Posterior cingulate gyrus (tissue), 11 donors: ENCODE results near the gene TRAF5.
"Not testable (repeated sequence)": the region's sequence is repeated elsewhere in the genome, so short reads cannot be mapped to it uniquely, and the experiment has no call there.

Experiments used
- DNase-seq, 10 donors: peaks; one replicate each; pipeline versions ENCODE4 v3.0.0 to v3.0.0-alpha.2; 2020 to 2021; ENCODE audit warnings: mixed read lengths in 3 of 10
- intact Hi-C: fragments of 100-400 bp; cut with DNase I; formaldehyde crosslinking; loops from one replicate; pipeline ENCODE4 v1.15.1; 2023

The TRAF5 gene, protein sequence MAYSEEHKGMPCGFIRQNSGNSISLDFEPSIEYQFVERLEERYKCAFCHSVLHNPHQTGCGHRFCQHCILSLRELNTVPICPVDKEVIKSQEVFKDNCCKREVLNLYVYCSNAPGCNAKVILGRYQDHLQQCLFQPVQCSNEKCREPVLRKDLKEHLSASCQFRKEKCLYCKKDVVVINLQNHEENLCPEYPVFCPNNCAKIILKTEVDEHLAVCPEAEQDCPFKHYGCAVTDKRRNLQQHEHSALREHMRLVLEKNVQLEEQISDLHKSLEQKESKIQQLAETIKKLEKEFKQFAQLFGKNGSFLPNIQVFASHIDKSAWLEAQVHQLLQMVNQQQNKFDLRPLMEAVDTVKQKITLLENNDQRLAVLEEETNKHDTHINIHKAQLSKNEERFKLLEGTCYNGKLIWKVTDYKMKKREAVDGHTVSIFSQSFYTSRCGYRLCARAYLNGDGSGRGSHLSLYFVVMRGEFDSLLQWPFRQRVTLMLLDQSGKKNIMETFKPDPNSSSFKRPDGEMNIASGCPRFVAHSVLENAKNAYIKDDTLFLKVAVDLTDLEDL

GRCh38 chr1:211326528-211327345 lies at the start of gene TRAF5:
TSS of gene TRAF5 (plus strand) at chr1:211326833. CDS start at chr1:211353240, 26,407 bp downstream.
- intact Hi-C loops = loop anchor here (5.0 to 10.0 kb wide), 3 partner anchors 148 to 326 kb away; no protein-coding TSS in a partner anchor
- peak in 6 of 10 donors; percentile 19 to 86 (median 57) for DNase-seq

- intact Hi-C loops = no loop called here
- DNase-seq = no peak
Measured at GRCh38 chr1:211279340-211279739, 47.3 kb upstream of the TRAF5 start.

DNA sequence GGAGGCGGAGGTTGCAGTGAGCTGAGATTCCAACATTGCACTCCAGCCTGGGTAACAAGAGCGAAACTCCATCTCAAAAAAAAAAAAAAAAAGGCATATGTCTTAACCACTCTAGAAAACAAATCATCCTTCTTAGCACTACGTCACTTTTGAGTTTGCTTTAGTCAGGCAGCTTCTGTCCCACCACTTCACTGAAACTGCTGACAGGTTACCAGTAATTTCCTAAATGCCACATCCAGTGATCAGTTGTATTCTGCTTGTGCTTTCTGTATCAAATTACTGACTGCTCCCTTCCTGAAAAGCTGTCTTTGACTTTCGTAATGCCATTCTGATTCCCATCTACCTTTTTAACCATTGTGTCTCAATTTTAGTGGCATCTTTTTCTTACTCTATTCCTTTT lies 45.7 kb upstream of the TRAF5 start:
- intact Hi-C loops = no loop called here
- DNase-seq = no peak

GRCh38 chr1:211281320-211282022 lies 45.2 kb upstream of the TRAF5 start:
- intact Hi-C loops = no loop called here

DNA sequence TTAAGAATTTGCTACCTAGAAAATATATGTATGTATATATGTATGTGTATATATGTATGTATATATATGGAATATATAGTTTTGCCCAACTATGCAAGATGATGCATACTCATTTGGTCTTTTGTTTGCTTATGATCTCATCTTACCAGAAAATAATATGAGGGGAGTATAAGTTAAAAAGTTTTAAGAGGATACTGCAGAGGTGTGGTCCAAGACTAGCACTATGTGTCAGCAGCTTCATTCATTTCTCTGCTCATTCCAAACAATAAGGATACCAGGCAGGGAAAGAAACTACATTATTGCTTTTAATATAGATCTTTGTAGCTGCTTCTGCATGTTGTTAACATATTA lies 44.6 kb upstream of the TRAF5 start:
- intact Hi-C loops = no loop called here
- DNase-seq = no peak

More at GRCh38 chr1:211281320-211282022, 45.2 kb upstream of the TRAF5 start:
- DNase-seq = no peak

DNA sequence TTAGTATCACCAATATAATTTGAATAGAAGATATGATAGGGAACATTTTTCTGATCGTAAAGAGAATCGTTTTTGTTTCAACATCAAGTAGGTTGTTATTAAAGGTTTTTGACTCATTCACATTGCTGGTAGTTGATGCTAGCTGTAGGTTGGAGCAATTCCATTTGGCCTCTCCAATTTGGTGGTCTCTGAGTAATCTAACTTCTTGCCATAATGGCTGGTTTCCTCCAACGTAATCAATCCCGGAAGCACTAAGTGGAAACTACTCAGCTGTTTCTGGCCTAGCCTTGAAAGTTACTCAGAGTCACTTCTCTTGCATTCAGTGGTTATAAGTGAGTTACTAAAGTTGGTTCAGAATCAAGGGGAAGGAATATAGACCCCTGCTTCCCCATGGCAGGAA lies 41.4 kb upstream of the TRAF5 start:
- DNase-seq = no peak
- intact Hi-C loops = no loop called here

- no peak for DNase-seq
Measured at GRCh38 chr1:211287218-211287617, 39.4 kb upstream of the TRAF5 start.

DNA sequence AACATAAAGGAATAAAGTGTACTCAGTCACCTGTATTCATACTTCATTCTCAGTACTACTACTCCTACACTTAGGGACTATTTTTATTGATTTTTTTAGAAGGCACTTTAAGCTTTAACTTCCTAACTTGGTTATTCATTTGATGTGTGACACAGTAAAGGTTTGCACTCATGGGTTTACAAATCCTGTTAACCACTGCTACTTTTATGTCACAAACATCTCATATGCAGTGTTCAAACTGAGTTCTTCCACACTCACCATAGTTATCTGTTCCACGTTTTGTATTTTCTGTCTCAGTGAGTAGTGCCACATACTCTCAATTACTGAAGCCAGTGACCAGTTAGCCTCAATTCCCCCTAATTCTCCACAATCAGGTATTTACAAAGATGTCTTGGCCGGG lies 34.2 kb upstream of the TRAF5 start:
- intact Hi-C loops = no loop called here
- no peak for DNase-seq

More at GRCh38 chr1:211287218-211287617, 39.4 kb upstream of the TRAF5 start:
- intact Hi-C loops = no loop called here

- intact Hi-C loops = no loop called here
- DNase-seq = no peak
Measured at GRCh38 chr1:211296396-211296795, 30.2 kb upstream of the TRAF5 start.

DNA sequence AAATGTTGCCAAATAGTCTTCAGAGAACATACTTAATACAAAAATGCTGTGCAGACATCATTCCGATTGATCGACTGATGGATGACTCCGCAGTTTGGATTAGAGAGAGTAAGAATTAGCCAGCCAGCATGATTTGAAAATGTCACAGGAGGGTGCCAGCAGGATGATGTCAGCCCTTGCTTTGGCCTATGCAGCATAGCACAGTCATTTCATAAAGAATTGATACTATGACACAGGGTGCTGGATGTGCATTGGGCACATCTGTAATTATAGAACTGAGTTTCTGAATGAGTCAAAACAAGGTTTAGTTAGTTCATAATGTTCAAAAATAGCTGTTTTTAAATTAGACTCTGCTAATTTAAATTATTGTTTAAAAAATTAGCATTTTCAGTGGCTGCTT lies 21.6 kb upstream of the TRAF5 start:
- intact Hi-C loops = no loop called here

GRCh38 chr1:211309617-211310016 lies 17.0 kb upstream of the TRAF5 start:
- DNase-seq = no peak
- intact Hi-C loops = no loop called here

More for the DNA sequence above, 21.6 kb upstream of the TRAF5 start:
- peak in 1 of 10 donors; percentile 70 for DNase-seq

DNA sequence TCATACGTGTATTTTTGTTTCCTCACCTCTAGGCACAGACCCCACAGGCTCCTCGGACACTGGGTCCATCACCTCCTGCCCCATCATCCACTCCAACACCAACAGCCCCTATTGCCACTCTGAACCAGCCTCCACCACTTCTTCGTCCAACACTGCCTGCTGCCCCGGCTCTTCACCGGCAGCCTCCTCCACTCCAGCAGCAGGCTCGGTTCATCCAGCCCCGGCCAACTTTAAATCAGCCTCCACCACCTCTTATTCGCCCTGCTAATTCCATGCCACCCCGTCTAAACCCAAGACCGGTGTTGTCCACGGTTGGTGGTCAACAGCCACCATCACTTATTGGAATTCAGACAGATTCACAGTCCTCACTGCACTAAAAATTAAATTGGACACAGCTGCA lies 13.2 kb upstream of the TRAF5 start:
- intact Hi-C loops = no loop called here

DNA sequence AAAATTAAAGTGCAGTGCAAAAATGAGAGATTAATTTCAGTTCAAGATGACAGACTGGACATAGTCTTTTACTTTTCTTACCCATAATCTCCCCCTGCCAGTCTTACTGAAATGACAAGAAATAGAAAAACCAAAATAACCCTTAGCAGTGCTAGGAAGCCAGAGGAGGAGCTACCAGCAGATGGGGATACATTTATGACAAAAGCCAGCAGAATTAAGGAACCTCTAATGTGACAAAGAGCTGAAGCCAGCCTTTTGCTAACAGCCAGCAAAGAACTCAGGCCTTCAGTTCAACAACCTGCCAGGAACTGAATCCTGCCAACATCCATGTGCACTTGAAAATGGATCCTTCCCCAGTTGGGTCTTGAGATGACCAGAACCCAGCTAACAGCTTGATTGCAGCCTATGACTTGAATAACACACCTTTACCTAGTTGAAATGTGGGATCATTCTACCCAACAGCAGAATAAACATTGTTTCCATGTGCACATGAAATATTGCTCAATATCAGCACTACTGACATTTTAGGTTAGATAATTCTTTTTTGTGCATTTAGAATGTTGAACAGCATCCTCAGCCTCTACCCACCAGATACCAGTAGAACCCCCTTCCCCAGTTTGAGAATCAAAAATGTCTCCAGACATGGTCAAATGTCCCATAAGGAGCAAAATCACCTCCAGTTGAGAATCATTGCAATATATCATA lies 7.9 kb upstream of the TRAF5 start:
- intact Hi-C loops = no loop called here
- DNase-seq = no peak

More for the DNA sequence above, 13.2 kb upstream of the TRAF5 start:
- no peak for DNase-seq

DNA sequence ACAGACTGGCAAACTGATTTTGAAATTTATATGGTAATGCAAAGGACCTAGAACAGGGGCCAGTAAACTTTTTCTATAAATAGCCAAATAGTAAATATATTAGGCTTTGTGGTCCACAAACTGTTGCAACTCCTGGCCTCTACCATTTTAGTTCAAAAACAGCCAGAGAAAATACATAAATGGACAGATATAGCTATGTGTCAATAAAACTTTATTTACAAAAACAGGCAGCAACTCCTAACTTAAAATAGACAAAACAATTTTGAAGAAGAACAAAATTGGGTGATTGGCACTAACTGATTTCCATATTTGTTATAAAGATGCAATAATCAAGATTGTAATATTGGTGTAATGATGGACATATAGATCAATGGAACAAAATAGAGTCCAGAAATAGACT lies 6.7 kb upstream of the TRAF5 start:
- intact Hi-C loops = loop anchor here (10.0 kb wide), 2 partner anchors 155 to 195 kb away; no protein-coding TSS in a partner anchor
- DNase-seq = no peak

- no peak for DNase-seq
- intact Hi-C loops = loop anchor here (10.0 kb wide), 2 partner anchors 154 to 194 kb away; no protein-coding TSS in a partner anchor
Measured at GRCh38 chr1:211320980-211321379, 5.7 kb upstream of the TRAF5 start.

- DNase-seq = not testable (repeated sequence)
- intact Hi-C loops = loop anchor here (10.0 kb wide), 2 partner anchors 153 to 193 kb away; no protein-coding TSS in a partner anchor
Measured at GRCh38 chr1:211321646-211322045, 5.0 kb upstream of the TRAF5 start.

DNA sequence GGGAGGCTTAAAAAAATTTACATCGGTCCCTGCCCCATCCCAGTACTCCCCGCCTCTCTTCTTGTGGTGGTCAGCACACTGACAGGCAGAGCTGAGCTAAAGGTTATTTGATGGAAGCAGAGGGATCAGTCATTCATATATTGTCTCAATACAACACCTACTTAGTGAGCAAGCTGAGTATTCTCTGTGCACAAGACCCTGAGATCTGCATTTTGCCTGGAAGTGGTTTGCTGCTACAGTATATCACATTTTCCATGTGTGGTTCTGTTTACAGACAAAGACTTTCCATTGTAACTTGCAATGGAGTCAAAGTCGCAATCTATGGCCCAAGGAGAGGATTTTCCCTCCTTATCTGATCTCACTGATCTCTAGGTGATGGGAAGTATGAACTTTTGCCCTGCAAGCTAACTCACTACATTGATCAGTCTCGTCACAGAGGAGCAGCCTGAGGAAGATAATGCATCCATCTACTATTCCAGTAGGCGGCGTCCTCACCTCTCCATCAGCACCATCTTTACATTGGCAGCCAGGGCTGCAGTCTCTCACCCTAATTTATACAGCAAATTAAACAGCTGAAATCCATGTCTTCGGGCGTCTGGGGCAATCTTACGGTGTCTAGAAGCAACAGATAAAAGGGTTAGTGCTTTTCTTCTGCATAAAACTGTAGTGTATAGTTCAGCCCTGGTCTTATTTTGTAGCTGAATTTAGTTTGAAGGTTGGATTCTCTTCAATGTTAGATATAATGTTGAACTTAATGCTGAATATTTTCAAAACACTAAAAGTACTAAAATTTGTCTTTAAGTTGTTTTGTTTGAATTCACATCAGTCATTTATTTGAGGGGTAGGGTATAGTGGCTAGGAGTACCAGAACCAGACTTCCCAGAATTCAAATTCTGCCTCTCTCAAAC lies 3.2 kb upstream of the TRAF5 start:
- DNase-seq = peak in 4 of 10 donors; percentile 25 to 53 (median 43)
- intact Hi-C loops = loop anchor here (10.0 kb wide), 2 partner anchors 151 to 191 kb away; no protein-coding TSS in a partner anchor

DNA sequence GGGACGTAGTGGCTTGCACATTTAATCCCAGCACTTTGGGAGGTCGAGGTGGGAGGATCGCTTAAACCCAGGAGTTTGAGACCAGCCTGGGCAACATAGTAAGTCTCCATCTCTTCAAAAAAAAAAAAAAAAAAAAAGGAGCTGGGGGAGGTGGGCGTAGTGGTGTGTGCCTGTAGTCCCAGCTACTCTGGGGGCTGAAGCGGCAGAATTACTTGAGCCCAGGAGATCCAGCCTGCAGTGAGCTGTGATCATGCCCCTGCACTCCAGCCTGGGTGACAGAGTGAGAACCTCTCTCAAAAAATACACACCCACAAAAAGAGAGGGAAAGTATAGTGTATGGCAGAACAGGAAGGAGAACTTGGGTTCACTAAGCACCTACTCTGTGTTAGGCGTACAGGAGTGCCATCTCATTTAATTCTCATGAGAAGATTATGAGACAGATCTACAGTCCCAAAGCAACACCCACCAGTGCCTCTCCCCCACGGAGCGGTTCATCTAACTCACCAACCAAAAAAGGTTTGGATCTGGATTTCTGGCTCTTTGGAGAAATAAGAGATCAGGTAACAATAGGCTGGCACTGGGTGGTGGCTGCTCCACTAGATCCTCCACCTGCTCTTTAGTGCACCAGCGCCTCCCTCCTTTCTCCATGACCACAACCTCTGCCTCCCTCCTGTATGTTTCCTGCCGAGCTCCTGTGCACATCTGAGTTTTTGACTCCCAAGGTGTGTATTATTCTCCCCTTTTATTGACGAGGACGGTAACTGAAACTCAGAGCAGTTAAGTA lies 1.4 kb upstream of the TRAF5 start:
- intact Hi-C loops = loop anchor here (5.0 to 10.0 kb wide), 3 partner anchors 150 to 327 kb away; no protein-coding TSS in a partner anchor
- DNase-seq = peak in 1 of 10 donors; percentile 41
